DOHH2 (cell line): Measurements from ENCODE around the gene TOMT.

Experiments
- H3F3A ChIP-seq: fragments of 200-600 bp; sonication (generic), shearing (Covaris generic); 2 replicates; pipeline ENCODE4 v1.6.0; 2016; ENCODE audit warnings: antibody characterized with exemption, mild to moderate bottlenecking; ENCODE audit not compliant: control insufficient read depth, insufficient read depth
- H3K27ac ChIP-seq: fragments of 200-600 bp; sonication (generic); 2 replicates; pipeline ENCODE4 v1.5.1; 2014; ENCODE audit warnings: low read depth, mild to moderate bottlenecking, low read length, moderate library complexity
- H3K27me3 ChIP-seq: fragments of 200-600 bp; sonication (generic); 2 replicates; pipeline ENCODE4 v1.6.1; 2014; ENCODE audit warnings: mild to moderate bottlenecking, low read length, mixed read lengths; ENCODE audit not compliant: control insufficient read depth
- H3K36me3 ChIP-seq: fragments of 200-600 bp; sonication (generic); 2 replicates; pipeline ENCODE4 v1.6.1; 2014; ENCODE audit warnings: mild to moderate bottlenecking, low read length, moderate library complexity, mixed read lengths; ENCODE audit not compliant: control insufficient read depth
- H3K4me1 ChIP-seq: fragments of 200-600 bp; sonication (generic); 2 replicates; pipeline ENCODE4 v1.6.1; 2014; ENCODE audit warnings: mild to moderate bottlenecking, low read length, mixed read lengths; ENCODE audit not compliant: control insufficient read depth
- H3K4me2 ChIP-seq: fragments of 200-600 bp; sonication (generic); 2 replicates; pipeline ENCODE4 v1.6.0; 2014; ENCODE audit warnings: mild to moderate bottlenecking, low read length, moderate library complexity
- H3K4me3 ChIP-seq: fragments of 200-600 bp; sonication (generic); 2 replicates; pipeline ENCODE4 v1.5.1; 2014; ENCODE audit warnings: mild to moderate bottlenecking, low read length, mixed read lengths
- H3K79me2 ChIP-seq: fragments of 200-600 bp; sonication (generic); 2 replicates; pipeline ENCODE4 v1.6.1; 2014; ENCODE audit warnings: mild to moderate bottlenecking, low read length, mixed read lengths; ENCODE audit not compliant: control insufficient read depth
- H3K9me2 ChIP-seq: fragments of 200-600 bp; sonication (generic); replicated peaks from 2 replicates; pipeline ENCODE4 v1.6.1; 2014; ENCODE audit warnings: mild to moderate bottlenecking, low read length, mixed read lengths; ENCODE audit not compliant: control insufficient read depth
- H3K9me3 ChIP-seq: fragments of 200-600 bp; sonication (generic); 2 replicates; pipeline ENCODE4 v1.6.1; 2014; ENCODE audit warnings: antibody characterized with exemption, low read length, mixed read lengths; ENCODE audit not compliant: control insufficient read depth, insufficient read depth
- H4K20me1 ChIP-seq: fragments of 200-600 bp; sonication (generic); 2 replicates; pipeline ENCODE4 v1.6.0; 2014; ENCODE audit warnings: low read depth, mild to moderate bottlenecking, antibody characterized with exemption, low read length, moderate library complexity; ENCODE audit not compliant: control insufficient read depth, insufficient read depth
- CTCF ChIP-seq: fragments of 200-600 bp; sonication (generic); IDR thresholded peaks from one replicate; pipeline ENCODE4 v1.5.1; 2014; ENCODE audit warnings: antibody characterized with exemption, mild to moderate bottlenecking, low read depth, low read length; ENCODE audit not compliant: poor library complexity, severe bottlenecking
- EZH2phosphoT487 ChIP-seq: fragments of 200-600 bp; sonication (generic); IDR thresholded peaks from 2 replicates; pipeline ENCODE4 v1.6.1; 2017; ENCODE audit warnings: borderline replicate concordance, mild to moderate bottlenecking, antibody characterized with exemption, low read length, moderate library complexity, mixed read lengths

The TOMT gene

GRCh38 chr11:72112978-72113808 lies 7.5 kb downstream of the TOMT start:
- Histone ChIP-seq H3K4me2 (peak overlapping the region; percentile 93), H3K9me3 (no peaks in the 10 kb centered on the region), H3F3A (no peaks in the 10 kb centered on the region), H3K36me3 (peaks cover 13% of the 10 kb centered on the region), H4K20me1 (no peaks in the 10 kb centered on the region), H3K9me2 (0 out of 2 replicates have a peak, but pooled peaks cover 3% of the 10 kb centered on the region), H3K79me2 (peaks cover 8% of the 10 kb centered on the region), H3K27me3 (no peaks in the 10 kb centered on the region), H3K27ac (peak overlapping the region; percentile 87), H3K4me3 (peak overlapping the region; percentile 75), H3K4me1 (peaks cover 19% of the 10 kb centered on the region)
- TF ChIP-seq EZH2phosphoT487 (no peak), CTCF (no peak)

GRCh38 chr11:72114570-72114969 lies 8.8 kb downstream of the TOMT start:
- Histone ChIP-seq H3K9me2 (0 out of 2 replicates have a peak, but pooled peaks cover 3% of the 10 kb centered on the region), H3K27me3 (no peaks in the 10 kb centered on the region), H3K9me3 (no peaks in the 10 kb centered on the region), H3K4me1 (peaks cover 19% of the 10 kb centered on the region), H3K79me2 (peaks cover 8% of the 10 kb centered on the region), H3F3A (no peaks in the 10 kb centered on the region), H4K20me1 (no peaks in the 10 kb centered on the region), H3K27ac (no peak overlapping the region), H3K4me3 (no peak overlapping the region), H3K36me3 (peaks cover 9% of the 10 kb centered on the region), H3K4me2 (no peak overlapping the region)
- TF ChIP-seq EZH2phosphoT487 (no peak), CTCF (no peak)

GRCh38 chr11:72116019-72116755 lies 10.5 kb downstream of the TOMT start:
- no peaks in the 10 kb centered on the region for H4K20me1 ChIP-seq
- 0 out of 2 replicates have a peak, but pooled peaks cover 3% of the 10 kb centered on the region for H3K9me2 ChIP-seq
- no peaks in the 10 kb centered on the region for H3K9me3 ChIP-seq
- H3K79me2 ChIP-seq, result peaks cover 6% of the 10 kb centered on the region
- no peak for TF ChIP-seq CTCF
- no peak for TF ChIP-seq EZH2phosphoT487
- no peaks in the 10 kb centered on the region for H3K27me3 ChIP-seq
- no peaks in the 10 kb centered on the region for H3F3A ChIP-seq
- peaks cover 16% of the 10 kb centered on the region for H3K4me1 ChIP-seq
- H3K4me2 ChIP-seq, result no peak overlapping the region
- no peak overlapping the region for H3K27ac ChIP-seq
- H3K4me3 ChIP-seq, result no peak overlapping the region
- H3K36me3 ChIP-seq, result no peaks in the 10 kb centered on the region; the same call in 1 of the 2 replicates
